Measurements from ENCODE around the gene UFC1. TPM values are rescaled to one million over a fixed set of nuclear protein-coding genes. Genes with fewer than 3 reads are reported as not detected.
A peak's percentile ranks its signal among the peaks of the same experiment; 100 is the strongest.

The UFC1 gene
- total and polyA plus RNA-seq, 2 donors (not counting 3 experiments of a cell fraction or from before 2014, with no cell fraction given): 102 to 149 TPM

DNA sequence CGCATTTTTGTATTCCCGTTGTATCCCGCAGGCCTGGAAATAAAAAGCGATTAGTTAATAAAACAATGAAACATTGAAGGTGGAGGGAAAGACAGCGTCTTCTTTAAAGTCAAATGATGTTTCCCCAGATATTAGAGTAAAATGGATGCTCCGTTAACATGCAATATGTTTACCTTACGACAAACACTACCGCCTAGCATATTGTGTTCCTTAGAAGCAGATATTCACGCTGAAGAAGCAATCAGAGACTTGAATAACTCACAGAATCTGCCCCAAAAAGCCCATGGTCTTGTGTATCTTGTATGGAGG lies 24.1 kb downstream of the UFC1 start:
- DNase-seq (ENCODE audit: low read depth, low spot score) (no peak), FAIRE-seq (peak; percentile 12)
- H3K79me2 ChIP-seq (ENCODE audit: control insufficient read depth, insufficient read depth, low read length): peaks cover 8% of the 10 kb centered on the region
- H3K9me1 ChIP-seq (replicated peaks; ENCODE audit: control insufficient read depth, extremely low read depth, insufficient read depth, low read length): no peaks in the 10 kb centered on the region
- H3K4me1 ChIP-seq (ENCODE audit: control insufficient read depth, extremely low read depth, insufficient read depth, low read length): peaks cover 11% of the 10 kb centered on the region
- H3K27ac ChIP-seq (ENCODE audit: insufficient read depth, low read depth, low read length): peak overlapping the region; percentile 14
- peak overlapping the region; percentile 71 for H3K9ac ChIP-seq (replicated peaks; ENCODE audit: extremely low read depth, insufficient read depth, low read length)
- peak overlapping the region; percentile 54 for H2AFZ ChIP-seq (ENCODE audit: low read depth, low read length)
- CTCF ChIA-PET: interaction anchor here (1.0 to 2.5 kb wide), 4 partner anchors 12 to 204 kb away, joined by 3 to 10 read pairs (median 6); partner anchors contain the start of genes NDUFS2, PPOX and TOMM40L
- intact Hi-C loops (cut with micrococcal nuclease) (loop anchor here (1.0 kb wide), 1 partner anchor 12 kb away; the partner anchor contains the start of gene PPOX), dilution Hi-C loops (cut with MboI; ENCODE audit: extremely low pct_ligation_motif_present, low sequenced_read_pairs) (no loop called here)
- no peak overlapping the region for H3K4me3 ChIP-seq (replicated peaks in 1 of 3; ENCODE audit: insufficient read depth in 1 of 3, low read depth in 1 of 3, low read length in 3 of 3)
- POLR2A ChIA-PET: no interaction called here
- BruUV-seq (replicated peaks): no TSS peak
- H4K20me1 ChIP-seq (replicated peaks; ENCODE audit: control insufficient read depth, extremely low read depth, insufficient read depth, low read length): no peaks in the 10 kb centered on the region
- H3K9me3 ChIP-seq (replicated peaks; ENCODE audit: control insufficient read depth, insufficient read depth, low read length): no peaks in the 10 kb centered on the region
- peaks cover 0 to 6% of the 10 kb centered on the region in 2 experiments for H3K36me3 ChIP-seq (ENCODE audit: control insufficient read depth in 2 of 2, extremely low read depth in 1 of 2, insufficient read depth in 2 of 2, low read length in 2 of 2)
- no peak for TF ChIP-seq CTCF (IDR thresholded peaks at IDR 0.05; ENCODE audit: extremely low read depth in 1 of 2, insufficient read depth in 1 of 2, low read depth in 1 of 2, low read length in 2 of 2)
- TF ChIP-seq EZH2 (IDR thresholded peaks at IDR 0.05; ENCODE audit: borderline replicate concordance, low read depth, low read length, severe bottlenecking): no peak
- TF ChIP-seq POLR2A (IDR thresholded peaks at IDR 0.05; ENCODE audit: low read depth, low read length): no peak
- TF ChIP-seq MAX (IDR thresholded peaks at IDR 0.05; ENCODE audit: insufficient read depth, insufficient read length): no peak
- no peak for TF ChIP-seq POLR2AphosphoS5 (IDR thresholded peaks at IDR 0.05; ENCODE audit: insufficient read depth, low read depth, low read length)
- TF ChIP-seq JUN (IDR thresholded peaks at IDR 0.05; ENCODE audit: borderline replicate concordance, insufficient read depth, insufficient read length, low read depth): no peak
- TF ChIP-seq MYC (IDR thresholded peaks at IDR 0.05; ENCODE audit: low read depth, low read length): no peak
- no peak for TF ChIP-seq GATA2 (IDR thresholded peaks at IDR 0.05; ENCODE audit: insufficient read depth, insufficient read length, low read depth, low read length)
- peak overlapping the region; percentile 46 for H3K4me2 ChIP-seq (ENCODE audit: insufficient read depth, low read length)
- H3K27me3 ChIP-seq (ENCODE audit: control insufficient read depth in 2 of 2, insufficient read depth in 2 of 2, low read length in 2 of 2): no peaks in the 10 kb centered on the region

Measured in endothelial cell of umbilical vein (primary cell).